Activated CD8-positive, alpha-beta T cell treated with anti-CD3 and anti-CD28 coated beads for 36 hours (primary cell): ENCODE measurements around the gene CAPZA1. TPM values are rescaled to one million over a fixed set of nuclear protein-coding genes. Genes with fewer than 3 reads are reported as not detected.

Source experiments
- ATAC-seq: fragments of 200-7000 bp; cut with Tn5 transposase; one replicate; pipeline ENCODE4 v1.10.0; 2021; ENCODE audit warnings: mild to moderate bottlenecking, moderate library complexity
- CTCF ChIA-PET: fragments of 350-600 bp; sonication (Branson Sonifier 250); formaldehyde crosslinking; loops from one replicate; lab custom pipeline; 2021; ENCODE audit warnings: antibody characterized with exemption; lab: Charles Lee
- POLR2A ChIA-PET: fragments of 350-600 bp; sonication (Branson Sonifier 250); formaldehyde crosslinking; loops from one replicate; lab custom pipeline; 2021; ENCODE audit warnings: antibody characterized with exemption; lab: Charles Lee
- DNase-seq: peaks from one replicate; pipeline ENCODE4 v3.0.0-alpha.2; 2020
- H3K27ac Mint-ChIP-seq: one replicate; pipeline ENCODE4 v1.8.0; 2021; ENCODE audit warnings: mild to moderate bottlenecking, mixed read lengths
- H3K27me3 Mint-ChIP-seq: one replicate; pipeline ENCODE4 v1.8.0; 2021; ENCODE audit warnings: mixed read lengths
- H3K36me3 Mint-ChIP-seq: one replicate; pipeline ENCODE4 v1.8.0; 2021; ENCODE audit warnings: low read depth, mixed read lengths
- H3K4me1 Mint-ChIP-seq: one replicate; pipeline ENCODE4 v1.8.0; 2021; ENCODE audit warnings: low read depth, mixed read lengths
- H3K4me3 Mint-ChIP-seq: one replicate; pipeline ENCODE4 v1.8.0; 2021; ENCODE audit warnings: mild to moderate bottlenecking, moderate library complexity, mixed read lengths
- H3K9me3 Mint-ChIP-seq: one replicate; pipeline ENCODE4 v1.8.0; 2021; ENCODE audit warnings: mixed read lengths
- CTCF ChIP-seq: fragments of 200-600 bp; IDR thresholded peaks from one replicate; pipeline ENCODE4 v1.8.0; 2022; ENCODE audit warnings: antibody characterized with exemption, mild to moderate bottlenecking
- intact Hi-C: fragments of 100-400 bp; cut with micrococcal nuclease; formaldehyde crosslinking; loops from one replicate; pipeline ENCODE4 v1.10.0; 2022
- total RNA-seq, 2 experiments: library from RNA; stranded (reverse); gene quantifications; one replicate each; pipeline ENCODE4 v1.2.3, GENCODE V29; 2021

Gene CAPZA1
- total RNA-seq, 2 experiments from 2014 or later, result 220 to 230 TPM

- DNase-seq (no peak), ATAC-seq (no peak)
- ChIA-PET CTCF (no interaction called here), POLR2A (interaction anchor here (1.0 to 1.3 kb wide), 3 partner anchors 9 to 15 kb away, joined by 3 to 6 read pairs (median 5); partner anchors contain the start of gene MOV10)
- Mint-ChIP-seq H3K27ac (no peak overlapping the region), H3K27me3 (no peaks in the 10 kb centered on the region), H3K4me1 (peaks cover 3% of the 10 kb centered on the region), H3K4me3 (no peak overlapping the region), H3K9me3 (no peaks in the 10 kb centered on the region), H3K36me3 (peaks cover 16% of the 10 kb centered on the region)
- TF ChIP-seq CTCF, result no peak
- intact Hi-C loops, result no loop called here
Observed at GRCh38 chr1:112689842-112690237, 70.2 kb downstream of the CAPZA1 start.

- ATAC-seq (no peak), DNase-seq (no peak)
- TF ChIP-seq CTCF, result no peak
- no peak overlapping the region for H3K4me3 Mint-ChIP-seq
- H3K27ac Mint-ChIP-seq, result no peak overlapping the region
- H3K9me3 Mint-ChIP-seq, result no peaks in the 10 kb centered on the region
- H3K4me1 Mint-ChIP-seq, result no peaks in the 10 kb centered on the region
- POLR2A ChIA-PET, result interaction anchor here (0.9 to 2.0 kb wide), 3 partner anchors 9 to 71 kb away, joined by 3 to 7 read pairs (median 3); no protein-coding TSS in a partner anchor
- peaks cover 18% of the 10 kb centered on the region for H3K36me3 Mint-ChIP-seq
- intact Hi-C loops, result no loop called here
- CTCF ChIA-PET, result interaction anchor here (0.8 to 1.2 kb wide), 3 partner anchors 12 to 23 kb away, joined by 3 to 4 read pairs (median 3); partner anchors contain the start of genes MOV10 and PPM1J
- no peaks in the 10 kb centered on the region for H3K27me3 Mint-ChIP-seq
Observed at GRCh38 chr1:112692681-112693080, 73.0 kb downstream of the CAPZA1 start.

GRCh38 chr1:112693821-112694220, 74.2 kb downstream of the CAPZA1 start:
- Mint-ChIP-seq H3K4me1 (no peaks in the 10 kb centered on the region), H3K27me3 (no peaks in the 10 kb centered on the region), H3K4me3 (no peak overlapping the region), H3K9me3 (no peaks in the 10 kb centered on the region), H3K27ac (no peak overlapping the region), H3K36me3 (peaks cover 20% of the 10 kb centered on the region)
- TF ChIP-seq CTCF, result no peak
- POLR2A ChIA-PET, result interaction anchor here (0.6 to 1.9 kb wide), 4 partner anchors 11 to 72 kb away, joined by 3 to 9 read pairs (median 4); partner anchors contain the start of gene MOV10
- no peak for DNase-seq
- ATAC-seq, result no peak
- CTCF ChIA-PET, result no interaction called here
- intact Hi-C loops, result no loop called here

- DNase-seq (no peak), ATAC-seq (no peak)
- TF ChIP-seq CTCF, result no peak
- peaks cover 3% of the 10 kb centered on the region for H3K4me1 Mint-ChIP-seq
- intact Hi-C loops, result no loop called here
- peaks cover 24% of the 10 kb centered on the region for H3K36me3 Mint-ChIP-seq
- no peak overlapping the region for H3K27ac Mint-ChIP-seq
- H3K9me3 Mint-ChIP-seq, result no peaks in the 10 kb centered on the region
- ChIA-PET POLR2A (interaction anchor here (0.6 to 1.9 kb wide), 3 partner anchors 10 to 49 kb away, joined by 3 to 9 read pairs (median 6); partner anchors contain the start of gene MOV10), CTCF (no interaction called here)
- H3K4me3 Mint-ChIP-seq, result no peak overlapping the region
- no peaks in the 10 kb centered on the region for H3K27me3 Mint-ChIP-seq
Observed at GRCh38 chr1:112694363-112694929, 74.8 kb downstream of the CAPZA1 start.

GRCh38 chr1:112695276-112695675, 75.6 kb downstream of the CAPZA1 start:
- intact Hi-C loops, result no loop called here
- Mint-ChIP-seq H3K36me3 (peaks cover 24% of the 10 kb centered on the region), H3K27ac (no peak overlapping the region), H3K4me1 (peaks cover 11% of the 10 kb centered on the region), H3K9me3 (no peaks in the 10 kb centered on the region), H3K27me3 (no peaks in the 10 kb centered on the region), H3K4me3 (no peak overlapping the region)
- no peak for ATAC-seq
- ChIA-PET CTCF (interaction anchor here (0.8 to 1.2 kb wide), 2 partner anchors 10 to 22 kb away, joined by 3 read pairs; no protein-coding TSS in a partner anchor), POLR2A (no interaction called here)
- no peak for TF ChIP-seq CTCF
- no peak for DNase-seq
